Measurements from ENCODE around the gene TMEM139. TPM values are rescaled to one million over a fixed set of nuclear protein-coding genes. Genes with fewer than 3 reads are reported as not detected.

TMEM139 gene
- total RNA-seq, 1 experiment from 2014 or later: 0.85 TPM

DNA sequence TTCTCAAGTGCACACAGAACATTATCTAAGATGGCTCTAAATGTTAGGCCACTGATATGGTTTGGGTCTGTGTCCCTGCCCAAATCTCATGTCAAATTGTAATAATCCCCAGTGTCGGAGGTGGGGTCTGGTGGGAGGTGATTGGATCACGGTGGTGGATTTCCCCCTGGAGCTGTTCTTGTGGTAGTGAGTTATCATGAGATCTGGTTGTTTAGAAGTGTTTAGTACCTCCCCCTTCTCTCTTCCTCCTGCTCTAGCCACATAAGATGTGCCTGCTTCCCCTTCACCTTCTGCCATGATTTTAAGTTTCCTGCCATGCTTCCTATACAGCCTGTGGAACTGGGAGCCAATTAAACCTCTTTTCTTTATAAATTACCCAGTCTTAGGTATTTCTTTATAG lies 32.8 kb upstream of the TMEM139 start:
- Histone ChIP-seq H3K23me2 (ENCODE audit: insufficient read length, low read depth, low read length, poor library complexity, severe bottlenecking) (no peaks in the 10 kb centered on the region), H2BK20ac (ENCODE audit: low read depth, low read length, poor library complexity, severe bottlenecking) (no peak overlapping the region), H3K9ac (ENCODE audit: extremely low read depth, insufficient read length, low read length) (no peak overlapping the region), H2BK15ac (ENCODE audit: low read depth, low read length) (no peak overlapping the region), H3K4me1 (ENCODE audit: insufficient read depth, low read length) (no peaks in the 10 kb centered on the region), H2BK120ac (ENCODE audit: low read depth, low read length, poor library complexity, severe bottlenecking) (no peak overlapping the region), H3K27me3 (ENCODE audit: insufficient read depth, low read length) (no peaks in the 10 kb centered on the region), H3K9me3 (ENCODE audit: control insufficient read depth, low read depth, low read length) (no peaks in the 10 kb centered on the region), H4K8ac (replicated peaks; ENCODE audit: insufficient read length, low read depth, low read length) (no peak overlapping the region), H2AK5ac (ENCODE audit: insufficient read length, low read length) (no peak overlapping the region), H3K18ac (ENCODE audit: insufficient read length, low read depth, low read length) (no peak overlapping the region), H3K79me1 (ENCODE audit: insufficient read depth, low read depth, low read length, poor library complexity, severe bottlenecking) (no peaks in the 10 kb centered on the region), H2BK5ac (ENCODE audit: insufficient read length, low read length) (no peak overlapping the region), H2BK12ac (ENCODE audit: insufficient read length, low read depth, low read length) (no peak overlapping the region), H4K91ac (ENCODE audit: insufficient read length, low read depth, low read length) (no peak overlapping the region), H3K14ac (ENCODE audit: insufficient read depth, low read length) (no peak overlapping the region), H3K27ac (ENCODE audit: insufficient read length, low read depth, low read length) (no peak overlapping the region), H3K4ac (ENCODE audit: low read depth, low read length) (no peak overlapping the region), H3K56ac (ENCODE audit: insufficient read length, low read depth, low read length) (no peak overlapping the region), H4K20me1 (ENCODE audit: control insufficient read depth, insufficient read depth, insufficient read length) (no peaks in the 10 kb centered on the region), H3T11ph (ENCODE audit: low read length) (no peak overlapping the region), H4K5ac (ENCODE audit: insufficient read length, low read depth, low read length) (no peak overlapping the region), H3K23ac (ENCODE audit: insufficient read length, low read depth, low read length) (no peak overlapping the region), H3K79me2 (ENCODE audit: insufficient read depth, low read length) (no peaks in the 10 kb centered on the region), H3K4me2 (ENCODE audit: insufficient read depth, insufficient read length, low read length) (no peak overlapping the region), H2AFZ (ENCODE audit: low read length) (no peak overlapping the region)
- no peak for TF ChIP-seq CTCF (conservative IDR thresholded peaks at IDR 0.05)
- Mint-ChIP-seq H3K27me3 (ENCODE audit: low read depth) (peaks cover 2% of the 10 kb centered on the region), H3K36me3 (ENCODE audit: insufficient read depth in 1 of 3, low read depth in 3 of 3) (no peaks in the 10 kb centered on the region), H3K4me3 (no peak overlapping the region), H3K9me3 (no peaks in the 10 kb centered on the region), H3K4me1 (no peaks in the 10 kb centered on the region), H3K27ac (peak overlapping the region in 1 of 3 experiments; percentile 66; a peak in 1 of 7 replicates)
- DNase-seq: no peak
- WGBS (ENCODE audit: extremely low coverage, insufficient read length, low lambda C conversion rate): no CpG with 5 or more reads among the region's 2 CpGs
